Stimulated activated CD4-positive, alpha-beta T cell treated with anti-CD3 and anti-CD28 coated beads, Interleukin-4, amount 100 ng/mL, for 4 hours (primary cell): ENCODE results near the gene HOXA11.

Source experiments
- DNase-seq, 2 experiments: peaks; one replicate each; pipeline ENCODE4 v3.0.0-alpha.2; 2020

Gene HOXA11

DNA sequence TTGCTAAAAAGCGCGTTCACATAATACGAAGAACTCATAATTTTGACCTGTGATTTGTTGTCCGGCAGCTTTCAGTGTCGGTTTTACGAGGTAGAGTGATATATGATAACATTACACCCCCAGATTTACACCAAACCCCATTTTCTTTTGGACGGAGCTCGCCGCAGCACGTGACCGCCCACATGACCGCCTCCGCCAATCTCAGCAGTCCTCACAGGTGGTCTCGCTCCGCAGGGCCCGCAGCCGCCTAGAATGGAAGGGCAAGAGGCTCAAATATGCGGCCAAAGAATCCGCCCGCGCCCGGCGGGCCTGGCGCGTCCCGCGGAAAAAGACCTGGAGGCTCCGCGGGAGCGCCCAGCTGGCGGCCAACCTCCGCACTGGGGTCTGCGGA, 28.5 kb downstream of the HOXA11 start, which contains the start of gene HOXA7:
HOXA7 (minus strand) TSS at position 168 of the 391 bp plus-strand sequence; CDS start at position 38, 130 bp downstream.
- DNase-seq: peak in 1 of 2 experiments; percentile 1

DNA sequence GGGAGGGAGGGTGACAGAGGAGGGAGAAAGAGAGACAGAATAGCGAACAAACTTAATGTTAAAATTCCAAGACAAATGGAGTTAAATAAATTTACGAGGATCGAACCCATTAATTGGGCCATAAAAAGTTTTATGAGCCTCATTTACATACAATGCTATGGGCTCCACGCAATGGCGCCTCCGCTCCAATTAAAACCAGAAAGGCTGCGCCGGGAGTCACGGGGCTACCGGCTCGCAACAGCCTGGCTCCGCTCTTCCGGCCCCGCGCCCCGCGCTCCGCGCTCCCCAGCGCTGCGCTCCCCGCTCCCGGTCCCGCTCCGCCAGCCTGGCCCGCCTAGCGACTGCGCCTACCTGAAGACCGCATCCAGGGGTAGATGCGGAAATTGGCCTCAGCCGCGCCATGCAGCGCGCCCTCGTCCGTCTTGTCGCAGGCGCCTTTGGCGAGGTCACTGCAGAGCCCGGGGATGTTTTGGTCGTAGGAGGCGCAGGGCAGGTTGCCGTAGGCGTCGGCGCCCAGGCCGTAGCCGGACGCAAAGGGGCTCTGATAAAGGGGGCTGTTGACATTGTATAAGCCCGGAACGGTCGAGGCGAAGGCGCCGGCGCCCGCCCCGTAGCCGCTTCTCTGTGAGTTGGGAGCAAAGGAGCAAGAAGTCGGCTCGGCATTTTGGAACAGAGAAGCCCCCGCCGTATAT, 29.1 kb downstream of the HOXA11 start:
- DNase-seq: no peak

DNA sequence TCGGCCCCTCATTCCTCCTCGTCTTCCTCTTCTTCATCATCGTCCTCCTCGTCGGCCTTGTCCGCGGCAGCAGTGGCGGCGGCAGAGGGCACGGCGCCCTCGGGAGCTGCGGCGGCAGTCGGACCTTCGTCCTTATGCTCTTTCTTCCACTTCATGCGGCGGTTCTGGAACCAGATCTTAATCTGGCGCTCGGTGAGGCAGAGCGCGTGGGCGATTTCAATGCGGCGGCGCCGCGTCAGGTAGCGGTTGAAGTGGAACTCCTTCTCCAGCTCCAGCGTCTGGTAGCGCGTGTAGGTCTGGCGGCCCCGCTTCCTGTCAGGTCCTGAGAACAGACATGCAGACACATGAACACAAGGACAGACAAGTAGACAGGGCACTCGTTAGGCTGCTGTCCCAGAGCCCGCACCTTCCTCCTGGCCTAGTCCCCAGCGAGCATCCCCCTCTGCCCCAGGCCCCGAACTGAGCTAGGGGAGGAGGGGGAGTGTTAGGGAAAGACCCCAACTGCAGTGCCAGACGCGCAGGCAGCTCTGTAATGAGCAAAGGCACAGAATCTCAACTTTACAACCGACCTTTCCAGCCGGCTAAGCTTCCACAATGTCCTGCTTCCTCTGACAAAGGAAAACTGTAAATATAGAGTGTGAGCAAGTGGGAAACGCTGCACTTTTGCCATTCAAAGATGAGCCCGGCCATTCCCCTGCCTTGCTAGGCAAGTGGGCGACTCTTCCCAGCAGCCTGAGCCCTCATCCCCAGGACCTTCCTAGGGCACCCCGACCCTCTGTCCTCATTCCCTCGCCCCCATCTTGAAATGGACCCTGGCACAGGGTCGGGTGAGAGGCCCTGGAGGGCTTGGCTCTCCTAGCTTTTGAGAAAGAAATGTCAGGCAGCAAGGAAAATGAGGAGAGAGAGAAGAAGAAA, 29.9 kb downstream of the HOXA11 start:
- DNase-seq: peak; percentile 48 to 67

DNA sequence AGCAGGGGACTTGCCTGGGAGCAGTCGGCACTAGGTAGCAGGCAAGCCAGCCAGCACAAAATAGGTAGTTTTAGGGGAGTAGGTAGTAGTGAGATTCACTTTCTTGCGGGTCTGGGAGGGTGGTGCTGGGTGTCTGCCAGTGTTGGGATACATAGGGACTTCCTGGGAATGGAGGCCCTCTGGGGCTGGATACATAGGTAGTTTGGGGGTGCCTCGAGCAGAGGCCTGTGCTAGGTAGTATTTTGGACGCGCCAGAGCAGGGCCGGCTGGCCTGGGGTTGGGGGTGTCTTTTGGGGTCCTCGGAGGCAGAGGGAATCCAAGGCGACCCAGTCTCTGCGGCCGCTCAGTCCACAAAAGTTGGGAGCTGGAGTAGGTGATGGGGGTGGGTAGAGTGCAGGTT, 30.7 kb downstream of the HOXA11 start:
- peak in 1 of 2 experiments; percentile 0 for DNase-seq

DNA sequence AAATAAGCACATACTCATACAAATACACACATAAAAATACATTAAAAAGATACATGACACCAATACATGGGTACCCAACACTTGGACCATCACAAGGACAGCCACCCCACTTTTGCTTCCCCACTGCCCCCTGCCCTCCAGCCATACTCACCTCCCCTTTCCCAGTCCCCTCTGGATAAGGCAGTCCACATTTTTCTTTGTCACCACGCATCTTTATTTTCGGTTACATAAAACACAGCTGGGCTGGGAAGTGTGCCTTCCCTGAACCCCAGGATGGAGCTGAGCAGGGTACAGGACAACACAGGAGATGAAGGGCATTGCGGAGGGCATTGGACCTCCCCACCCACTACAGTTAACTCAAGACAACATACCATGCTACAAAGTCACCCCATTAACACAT, 31.5 kb downstream of the HOXA11 start:
- DNase-seq: no peak

DNA sequence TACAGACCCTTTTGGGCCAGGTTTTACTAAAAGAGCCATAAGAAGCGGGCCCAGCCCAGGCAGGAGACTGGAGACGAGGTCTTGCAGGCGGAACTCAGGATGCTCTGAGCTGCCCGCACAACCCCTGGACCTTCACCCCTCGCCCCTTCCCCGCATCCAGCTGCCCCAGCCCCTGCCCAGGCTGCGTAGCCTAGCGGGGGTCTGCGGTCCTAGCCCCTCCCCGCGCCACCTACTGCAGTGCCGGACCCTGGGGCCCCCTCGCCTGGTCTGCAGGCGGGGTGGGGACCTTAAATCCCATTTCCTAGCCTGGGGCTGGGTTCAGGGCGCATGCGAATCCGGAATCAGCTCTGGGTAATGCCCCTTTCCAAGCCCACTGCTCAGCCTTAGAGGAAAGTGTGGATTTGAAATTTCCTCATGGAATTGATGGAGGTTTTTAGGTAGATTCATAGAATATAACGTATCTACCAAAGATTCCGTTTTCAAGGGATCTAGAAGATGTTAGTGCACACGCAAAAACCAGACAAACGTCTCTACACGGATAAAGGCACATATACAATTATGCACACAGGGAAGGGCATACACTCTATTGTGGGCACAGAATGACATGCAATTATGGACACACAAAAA, 32.1 kb downstream of the HOXA11 start:
- peak in 1 of 2 experiments; percentile 0 for DNase-seq

DNA sequence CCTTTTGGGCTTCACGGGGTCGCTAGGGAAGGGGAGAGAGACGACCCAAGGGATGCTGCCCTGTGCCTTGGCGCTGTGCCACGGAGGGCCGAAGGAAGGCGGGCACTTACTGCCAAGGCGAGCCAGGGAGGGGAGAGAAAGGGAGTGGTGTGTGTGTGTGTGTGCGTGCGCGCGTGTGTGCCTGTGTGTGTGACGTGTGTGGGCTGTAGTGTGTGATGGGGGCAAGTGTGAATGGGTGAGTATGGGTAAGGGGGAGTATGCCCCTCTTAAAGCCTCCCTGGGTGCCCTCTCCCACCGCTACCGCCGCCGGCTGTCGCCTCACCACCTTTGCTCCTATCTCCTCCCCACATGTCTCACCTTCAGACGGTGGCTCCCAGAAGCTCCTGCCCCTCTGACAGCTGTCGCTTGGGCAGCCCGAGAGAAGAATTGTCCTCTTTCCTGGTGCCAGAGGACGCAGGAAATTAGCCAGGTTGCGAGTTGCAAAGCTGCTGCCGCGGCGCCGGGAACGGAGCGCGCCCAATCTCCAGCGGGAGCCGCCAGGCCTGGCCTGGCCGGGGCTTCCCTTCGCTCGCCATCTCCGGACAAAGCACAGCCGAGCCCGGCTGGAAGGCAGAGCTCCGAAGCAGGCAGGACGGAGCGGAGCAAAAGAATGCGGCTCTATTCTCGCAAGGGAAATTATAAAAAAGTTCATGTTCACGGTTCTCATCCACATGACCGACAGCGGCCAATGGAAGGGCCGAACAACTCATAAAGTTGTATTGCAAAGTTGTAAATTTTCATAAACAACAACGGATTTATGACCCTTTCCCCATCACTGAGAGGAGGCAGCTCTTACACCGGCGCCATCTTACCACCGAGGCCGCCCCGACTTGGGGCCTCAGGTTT, 32.9 kb downstream of the HOXA11 start, which contains the start of gene HOXA3:
HOXA3 (minus strand) TSS at position 653 of the 885 bp plus-strand sequence. CDS start 41,943 bp downstream, outside the sequence.
- no peak for DNase-seq

DNA sequence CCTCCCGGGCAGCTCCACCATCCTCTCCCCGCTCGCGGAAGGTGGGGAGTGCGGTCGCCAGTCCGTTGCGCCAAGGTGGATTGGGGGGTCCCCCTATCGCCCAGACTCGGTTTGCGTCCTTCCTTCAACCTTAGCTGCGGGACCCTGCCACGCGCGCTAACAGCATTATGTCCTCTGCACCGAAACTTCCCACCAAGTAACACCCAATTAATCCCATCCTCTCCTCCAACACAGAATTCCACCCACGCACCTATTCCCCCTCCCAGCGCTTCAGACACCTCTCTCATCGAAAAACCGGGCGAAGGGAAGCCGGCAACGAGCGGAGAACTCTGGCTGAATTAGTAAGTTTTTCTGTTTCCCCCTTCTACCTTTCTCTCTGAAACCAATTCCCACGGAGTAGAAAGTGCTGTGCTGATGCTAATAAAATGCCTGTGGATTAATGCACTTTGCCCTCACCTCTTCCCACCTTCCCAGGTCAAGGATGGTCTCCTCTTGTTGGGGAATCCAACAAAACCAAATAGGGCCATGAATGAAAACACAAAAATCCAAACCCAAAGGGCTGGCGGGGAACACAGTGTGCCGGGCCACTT, 33.6 kb downstream of the HOXA11 start:
- no peak for DNase-seq

DNA sequence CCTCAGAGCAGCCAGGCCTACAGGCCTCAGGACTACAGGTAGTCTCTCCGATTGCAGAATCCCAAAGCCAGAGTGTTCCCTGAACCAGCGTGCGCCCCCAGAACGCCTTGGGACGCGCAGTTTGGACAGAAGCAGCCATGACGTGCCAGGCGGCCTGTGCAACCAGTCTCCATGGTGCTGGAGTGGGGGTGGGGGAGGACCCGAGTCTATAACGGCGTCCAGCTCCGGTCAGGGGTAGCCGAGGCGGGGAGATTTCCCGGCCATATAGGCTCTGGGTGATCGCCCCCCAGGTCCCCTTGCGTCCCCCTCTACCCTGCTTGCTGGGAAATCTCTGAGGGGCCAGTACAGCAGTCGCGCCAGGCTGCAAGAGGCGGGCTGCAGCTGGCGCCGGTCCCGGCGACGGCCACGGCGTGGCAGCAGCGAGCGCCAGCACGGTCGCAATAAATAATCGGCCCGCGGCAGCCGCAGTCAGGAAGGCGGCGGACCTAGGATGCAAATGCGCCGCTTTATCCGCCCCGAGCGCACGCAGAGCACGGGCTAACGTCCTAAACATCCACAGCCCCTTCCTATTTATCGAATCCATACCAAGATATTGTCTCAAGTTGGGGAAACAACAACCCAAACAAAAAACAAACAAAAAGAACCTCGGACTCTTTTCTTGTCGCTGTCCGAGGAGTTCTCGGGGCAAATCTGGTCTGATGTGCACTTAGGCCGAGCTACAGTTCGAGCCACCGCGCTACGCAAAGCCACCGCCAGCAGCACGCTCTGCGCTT, 34.3 kb downstream of the HOXA11 start:
- peak; percentile 45 to 70 for DNase-seq

DNA sequence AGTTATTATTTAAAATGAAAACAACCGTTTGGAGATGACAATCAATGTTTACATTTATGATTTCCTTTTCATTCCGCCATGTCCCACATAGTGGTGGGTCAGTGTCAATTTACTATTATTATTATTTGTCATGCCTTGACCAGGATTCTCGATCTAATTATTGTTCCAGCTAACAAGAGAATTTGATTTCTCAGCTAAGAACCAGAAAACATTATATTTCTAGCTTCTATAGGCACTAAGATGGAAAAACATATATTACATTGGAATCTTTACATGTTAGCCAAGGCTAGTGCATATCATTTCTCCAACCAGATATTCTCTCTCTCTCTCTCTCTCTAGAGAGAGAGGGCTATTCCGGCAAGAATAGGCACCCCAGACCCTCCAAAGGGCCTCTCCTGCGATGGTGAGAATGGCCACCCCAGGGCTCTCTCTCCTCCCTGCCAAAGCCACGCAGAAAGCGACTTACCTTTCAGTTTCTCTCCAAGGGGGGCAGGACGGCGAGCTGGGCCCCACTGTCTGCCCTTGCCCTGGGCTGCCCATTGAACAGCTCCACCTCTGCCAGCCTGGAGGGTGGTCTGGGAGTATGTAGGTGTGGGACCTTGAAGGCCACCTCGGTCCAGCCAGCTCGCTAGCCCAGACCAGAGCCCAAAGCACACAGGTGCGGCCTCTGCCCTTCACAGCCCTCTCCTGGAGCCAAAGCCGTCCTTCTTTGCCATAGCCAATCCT, 35.0 kb downstream of the HOXA11 start:
- no peak for DNase-seq

DNA sequence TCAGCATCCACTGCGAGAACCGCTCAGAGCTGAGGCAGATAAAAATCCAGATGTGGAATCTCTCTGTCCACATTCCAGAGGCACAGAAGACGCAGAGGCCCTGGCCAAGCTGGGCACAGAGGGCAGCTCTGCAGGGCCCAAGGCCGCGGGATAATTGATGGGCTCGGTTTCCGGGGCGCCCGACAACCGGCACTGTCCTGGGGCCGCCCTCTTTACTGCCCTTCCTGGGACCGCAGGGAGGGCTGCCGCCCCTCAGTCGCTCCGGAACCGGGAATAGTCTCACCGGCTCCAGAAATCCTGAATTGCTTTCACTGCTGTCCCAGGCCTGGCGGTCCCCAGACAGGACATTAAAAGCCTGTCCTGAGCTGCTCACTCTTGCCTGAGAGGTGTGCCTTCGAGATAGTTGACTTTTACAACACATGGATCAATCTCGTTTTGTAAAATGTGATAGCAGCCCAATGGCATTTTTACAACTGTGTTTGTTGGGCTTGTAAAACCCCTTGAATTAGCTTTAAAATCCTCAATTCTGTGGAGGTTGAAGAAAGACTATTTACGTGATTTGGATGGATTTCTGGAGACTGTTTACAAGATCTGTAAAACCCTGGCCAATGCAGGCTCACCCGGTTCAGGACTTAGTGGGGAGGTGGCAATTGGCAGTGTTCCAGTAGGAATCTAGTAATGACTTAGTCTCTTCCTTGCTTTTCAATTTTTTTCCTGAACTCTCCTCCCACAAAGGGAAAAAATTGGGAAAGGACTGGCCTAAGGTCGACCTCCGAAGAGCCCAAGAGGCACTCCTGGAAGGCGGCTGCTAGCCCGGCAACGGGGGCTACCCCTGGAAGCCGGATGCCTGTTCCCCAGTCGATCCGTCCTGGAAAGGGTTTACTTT, 36.0 kb downstream of the HOXA11 start:
- no peak for DNase-seq

DNA sequence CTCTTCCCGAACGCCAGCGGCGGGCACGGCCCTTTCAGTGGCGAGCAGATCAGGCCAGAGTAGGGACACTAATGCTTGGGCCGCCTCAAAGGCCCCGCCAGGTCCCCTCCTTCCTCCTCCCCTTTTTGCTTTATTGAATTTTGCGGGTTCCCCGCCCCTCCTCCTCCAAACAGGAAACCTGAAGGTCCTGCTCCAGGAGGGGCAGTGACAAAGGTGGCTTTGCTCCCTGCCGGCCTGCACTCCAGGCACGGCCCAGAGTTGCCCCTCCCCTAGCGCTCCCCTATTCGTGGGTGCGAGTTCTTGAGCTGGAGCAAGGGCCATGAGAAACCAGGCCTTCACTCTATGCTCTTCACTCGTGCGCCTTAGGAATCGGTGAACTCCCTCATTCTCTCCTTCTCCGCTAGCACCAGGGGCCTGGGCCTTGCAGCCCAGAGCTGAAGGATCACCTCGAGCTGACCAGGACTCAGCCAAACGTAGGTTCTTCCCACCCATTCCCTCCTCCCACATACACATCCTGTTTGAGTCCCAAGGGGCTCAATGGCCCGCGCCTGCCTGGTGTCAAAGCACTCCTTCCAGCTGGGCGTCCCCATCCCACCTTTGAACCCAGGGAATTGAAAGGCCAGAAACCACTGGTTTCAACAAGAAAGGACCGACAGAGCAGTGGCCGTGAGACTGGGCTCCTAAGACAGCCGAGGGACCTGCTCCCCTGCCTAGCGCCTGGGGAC, 36.8 kb downstream of the HOXA11 start:
- no peak for DNase-seq

DNA sequence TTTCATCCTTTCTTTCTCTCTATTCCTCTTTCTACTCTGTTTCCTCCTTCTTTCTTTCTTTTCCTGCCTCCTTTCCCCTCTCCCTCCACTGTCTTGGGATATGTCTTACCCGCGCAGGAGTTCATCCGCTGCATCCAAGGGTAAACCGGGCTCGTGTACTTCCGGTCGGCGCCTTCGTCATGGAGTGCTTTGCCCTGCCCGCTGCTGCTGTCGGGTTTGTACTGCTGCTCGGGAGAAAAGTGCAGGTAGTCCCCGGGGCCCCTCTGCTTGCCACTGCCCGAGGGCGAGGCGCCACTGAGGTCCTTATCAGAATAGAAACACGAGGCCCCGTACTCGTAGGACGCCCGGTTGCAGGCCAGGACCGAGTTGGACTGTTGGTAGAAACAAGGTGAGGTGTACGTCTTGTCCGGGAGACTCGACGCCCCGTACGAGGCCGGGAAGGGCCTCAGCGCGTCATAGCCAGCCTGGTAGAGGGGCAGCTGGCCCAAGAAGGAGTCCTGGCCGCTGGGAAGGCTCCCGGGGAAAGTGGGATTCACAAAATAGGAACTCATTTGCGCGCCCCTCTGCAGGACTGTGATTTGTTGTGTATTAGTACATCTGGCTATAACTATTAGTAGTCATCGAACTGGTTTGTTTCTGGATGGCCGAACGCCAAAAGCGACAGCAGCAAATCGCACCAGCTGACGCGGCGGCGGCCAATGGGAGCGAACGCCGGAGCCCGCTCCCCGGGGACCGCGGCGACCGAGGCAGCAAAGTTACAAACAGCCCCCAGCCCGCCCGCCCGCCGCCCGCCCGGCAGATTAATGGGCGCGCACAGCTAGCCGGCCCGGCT, 37.6 kb downstream of the HOXA11 start, which contains the start of gene HOXA6:
HOXA6 (minus strand) TSS at position 576 of the 832 bp plus-strand sequence; CDS start at position 551, 25 bp downstream.
- DNase-seq: no peak

DNA sequence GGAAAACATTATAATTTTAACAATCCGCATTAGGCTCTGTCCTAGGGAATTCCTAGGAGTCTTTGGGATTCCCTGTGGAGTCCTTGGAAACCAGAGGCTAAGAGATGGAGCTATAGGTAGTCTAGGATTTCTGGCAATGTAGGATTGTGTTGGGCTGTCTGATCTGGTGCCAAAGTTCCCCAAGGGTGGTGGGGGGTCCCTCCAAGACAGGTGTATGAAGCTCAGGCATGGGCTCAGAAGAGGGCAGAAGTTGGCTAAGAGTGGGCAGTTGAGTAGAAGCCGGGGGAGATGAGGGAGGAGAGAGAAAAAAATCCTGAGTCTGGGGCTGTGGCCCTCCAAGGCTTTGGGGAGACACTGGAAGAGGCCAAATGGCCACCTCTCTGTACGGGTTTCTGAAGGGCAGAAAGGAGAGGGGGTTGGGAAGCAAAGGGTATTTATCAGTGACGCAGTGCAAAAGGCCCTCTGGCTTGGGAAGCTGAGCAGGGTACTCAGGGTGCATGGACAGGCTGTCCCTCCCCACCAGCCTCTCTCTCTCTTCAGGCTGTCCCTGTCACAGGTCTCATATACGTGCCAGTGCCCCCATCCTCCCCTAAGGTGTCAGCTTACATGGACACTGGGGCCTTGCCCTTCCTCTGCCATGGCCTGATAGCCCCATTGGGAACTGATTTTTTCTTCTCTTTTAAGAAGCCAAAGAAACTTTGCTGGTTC, 38.4 kb downstream of the HOXA11 start:
- DNase-seq: no peak

DNA sequence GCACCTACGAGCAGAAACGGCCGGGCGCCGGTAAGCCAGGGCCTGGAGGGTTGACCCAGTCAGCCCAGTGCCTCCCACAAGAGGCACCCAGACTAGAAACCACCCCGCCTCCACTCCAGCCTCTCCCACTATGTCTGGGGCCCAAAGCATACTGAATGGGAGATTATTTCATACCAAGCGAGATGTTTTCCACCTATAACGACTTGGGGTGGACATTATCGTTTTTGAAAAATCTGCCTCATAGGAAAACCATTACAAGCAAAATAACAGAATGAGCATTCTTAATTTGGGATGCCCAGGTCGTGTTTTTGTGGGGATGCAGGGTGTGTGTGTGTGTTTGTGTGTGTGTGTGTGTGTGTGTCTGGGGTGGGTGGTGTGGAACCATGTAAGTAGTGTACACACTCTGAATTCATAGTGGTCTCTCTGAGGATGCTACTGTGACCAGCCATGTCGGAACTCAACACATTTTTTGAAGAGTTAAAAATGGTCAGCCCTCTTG, 39.1 kb downstream of the HOXA11 start:
- no peak for DNase-seq

DNA sequence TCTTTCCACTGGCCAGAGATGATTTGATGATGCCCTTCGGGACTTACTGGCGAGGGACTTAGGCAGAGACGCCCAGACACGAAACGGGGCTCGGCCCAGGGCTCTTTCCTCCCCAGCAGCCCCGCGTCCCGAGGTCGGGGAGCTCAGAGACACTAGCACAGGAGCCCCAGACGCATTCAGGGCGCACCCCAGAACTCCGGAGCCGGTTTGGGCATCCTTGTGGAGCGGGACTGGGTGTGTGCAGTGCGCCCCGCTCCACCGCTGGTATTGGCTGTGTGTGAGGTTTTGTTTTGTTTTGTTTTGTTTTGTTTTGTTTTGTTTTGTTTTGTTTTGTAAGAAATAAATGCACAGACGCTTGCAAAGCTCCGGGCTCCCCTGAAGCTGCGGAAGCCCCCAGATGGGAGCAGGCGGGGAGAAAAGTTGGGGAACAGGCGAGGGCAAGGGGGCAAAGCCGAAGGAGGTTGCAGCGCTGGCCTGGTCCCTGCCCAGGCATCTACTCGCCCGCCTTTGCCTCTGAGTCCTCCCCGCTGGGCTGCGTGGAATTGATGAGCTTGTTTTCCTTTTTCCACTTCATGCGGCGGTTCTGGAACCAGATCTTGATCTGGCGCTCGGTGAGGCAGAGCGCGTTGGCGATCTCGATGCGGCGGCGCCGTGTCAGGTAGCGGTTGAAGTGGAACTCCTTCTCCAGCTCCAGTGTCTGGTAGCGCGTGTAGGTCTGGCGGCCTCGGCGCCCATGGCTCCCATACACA, 39.7 kb downstream of the HOXA11 start:
- no peak for DNase-seq
